HG02870 (cell line): ENCODE measurements around the gene KIRREL2.
"Not testable (repeated sequence)": the region's sequence is repeated elsewhere in the genome, so short reads cannot be mapped to it uniquely, and the experiment has no call there.

ENCODE experiments used
- ATAC-seq: cut with Tn5 transposase; IDR thresholded peaks from one replicate; pipeline ENCODE4 v1.9.1; 2021; ENCODE audit warnings: mild to moderate bottlenecking, moderate library complexity; ENCODE audit not compliant: unreplicated experiment

Gene KIRREL2

GRCh38 chr19:35868823-35869326, 12.2 kb downstream of the KIRREL2 start:
- ATAC-seq, result no peak

- no peak for ATAC-seq
Observed at GRCh38 chr19:35869327-35870123, 12.8 kb downstream of the KIRREL2 start.

GRCh38 chr19:35870124-35870736, 13.5 kb downstream of the KIRREL2 start:
- not testable (repeated sequence) for ATAC-seq

- no peak for ATAC-seq
Observed at GRCh38 chr19:35870798-35871197, 14.1 kb downstream of the KIRREL2 start.

GRCh38 chr19:35871611-35872010, 14.9 kb downstream of the KIRREL2 start:
- no peak for ATAC-seq

- no peak for ATAC-seq
Observed at GRCh38 chr19:35872180-35872579, 15.5 kb downstream of the KIRREL2 start.

GRCh38 chr19:35874392-35874930, 17.8 kb downstream of the KIRREL2 start:
- no peak for ATAC-seq

- no peak for ATAC-seq
Observed at GRCh38 chr19:35879068-35879467, 22.4 kb downstream of the KIRREL2 start.

GRCh38 chr19:35879770-35880317, 23.1 kb downstream of the KIRREL2 start:
- no peak for ATAC-seq

- ATAC-seq, result no peak
Observed at GRCh38 chr19:35882114-35882832, 25.6 kb downstream of the KIRREL2 start.

GRCh38 chr19:35883882-35884281, 27.2 kb downstream of the KIRREL2 start:
- ATAC-seq, result no peak

GRCh38 chr19:35885225-35885738, 28.6 kb downstream of the KIRREL2 start:
- no peak for ATAC-seq

- no peak for ATAC-seq
Observed at GRCh38 chr19:35885904-35886303, 29.2 kb downstream of the KIRREL2 start.

- no peak for ATAC-seq
Observed at GRCh38 chr19:35887197-35887596, 30.5 kb downstream of the KIRREL2 start.

GRCh38 chr19:35888398-35888797, 31.7 kb downstream of the KIRREL2 start:
- ATAC-seq, result no peak

- ATAC-seq, result no peak
Observed at GRCh38 chr19:35889370-35890112, 32.8 kb downstream of the KIRREL2 start.

GRCh38 chr19:35890113-35890650, 33.5 kb downstream of the KIRREL2 start:
- ATAC-seq, result no peak

- not testable (repeated sequence) for ATAC-seq
Observed at GRCh38 chr19:35891819-35892218, 35.1 kb downstream of the KIRREL2 start.

GRCh38 chr19:35894342-35894741, 37.6 kb downstream of the KIRREL2 start:
- ATAC-seq, result no peak
